CD4-positive, alpha-beta T cell (primary cell): ENCODE results near the gene GSK3A. TPM values are rescaled to one million over a fixed set of nuclear protein-coding genes. Genes with fewer than 3 reads are reported as not detected.
A peak's percentile ranks its signal among the peaks of the same experiment; 100 is the strongest.

Experiments used
- ATAC-seq: fragments of 200-7000 bp; cut with Tn5 transposase; one replicate; pipeline ENCODE4 v1.10.0; 2022; ENCODE audit warnings: mild to moderate bottlenecking; ENCODE audit not compliant: poor library complexity
- CTCF ChIA-PET: fragments of 350-600 bp; sonication (Branson Sonifier 250); formaldehyde crosslinking; loops from one replicate; lab custom pipeline; 2021; ENCODE audit warnings: antibody characterized with exemption, inconsistent platforms; lab: Charles Lee
- POLR2A ChIA-PET: fragments of 350-600 bp; sonication (Branson Sonifier 250); formaldehyde crosslinking; loops from one replicate; lab custom pipeline; 2021; ENCODE audit warnings: antibody characterized with exemption, inconsistent platforms; lab: Charles Lee
- DNase-seq, 14 experiments: peaks; one replicate each; pipeline ENCODE4 v3.0.0-alpha.2; 2013 to 2020; ENCODE audit warnings: mixed read lengths in 2 of 14
- H3K27ac ChIP-seq, 2 donors: one replicate each; pipeline versions ENCODE4 v1.5.1 to v1.7.0; 2013; ENCODE audit warnings: low read length in 2 of 2, low read depth in 1 of 2, mild to moderate bottlenecking in 1 of 2
- H3K27me3 ChIP-seq, 2 experiments: 1 replicate in 1 of 2; 2 replicates in 1 of 2; pipeline versions ENCODE4 v1.6.1 to v1.7.0; 2013; ENCODE audit warnings: low read length in 2 of 2, control low read depth in 1 of 2, mild to moderate bottlenecking in 1 of 2, moderate library complexity in 1 of 2; ENCODE audit not compliant: insufficient read depth in 2 of 2, control insufficient read depth in 1 of 2
- H3K36me3 ChIP-seq: one replicate; pipeline ENCODE4 v1.6.1; 2013; ENCODE audit warnings: low read length, control low read depth; ENCODE audit not compliant: insufficient read depth
- H3K4me1 ChIP-seq: one replicate; pipeline ENCODE4 v1.6.1; 2013; ENCODE audit warnings: low read length, control low read depth; ENCODE audit not compliant: insufficient read depth
- H3K4me3 ChIP-seq: one replicate; pipeline ENCODE4 v1.5.1; 2013; ENCODE audit warnings: mild to moderate bottlenecking, low read length, moderate library complexity
- H3K9me3 ChIP-seq, 2 experiments: 1 replicate in 1 of 2; 2 replicates in 1 of 2; pipeline versions ENCODE4 v1.6.1 to v1.7.0; 2013; ENCODE audit warnings: low read length in 2 of 2, mild to moderate bottlenecking in 2 of 2, control low read depth in 1 of 2, moderate library complexity in 1 of 2; ENCODE audit not compliant: control insufficient read depth in 1 of 2, insufficient read depth in 1 of 2
- H3K27ac Mint-ChIP-seq: one replicate; pipeline ENCODE4 v1.8.0; 2020; ENCODE audit warnings: mixed read lengths
- H3K27me3 Mint-ChIP-seq: one replicate; pipeline ENCODE4 v1.8.0; 2021; ENCODE audit warnings: mixed read lengths
- H3K36me3 Mint-ChIP-seq: one replicate; pipeline ENCODE4 v1.8.0; 2021; ENCODE audit warnings: low read depth, mixed read lengths
- H3K4me1 Mint-ChIP-seq: one replicate; pipeline ENCODE4 v1.8.0; 2021; ENCODE audit warnings: low read depth, mixed read lengths
- H3K4me3 Mint-ChIP-seq: one replicate; pipeline ENCODE4 v1.8.0; 2020; ENCODE audit warnings: mild to moderate bottlenecking, mixed read lengths
- H3K9me3 Mint-ChIP-seq: one replicate; pipeline ENCODE4 v1.8.0; 2020; ENCODE audit warnings: mixed read lengths
- intact Hi-C, 2 experiments: fragments of 100-400 bp; cut with DNase I in 1 of 2; cut with micrococcal nuclease in 1 of 2; formaldehyde crosslinking; loops; one replicate each; pipeline versions ENCODE4 v1.15.1 to v1.9.0; 2023 to 2025; cut with DNase I, micrococcal nuclease
- total RNA-seq, 174 experiments: library from RNA in 2 of 174; stranded (reverse) in 2 of 174; gene quantifications; one replicate each; pipeline ENCODE4 v1.2.3 and lab custom pipeline; 2021 to 2026
- TF ChIP-seq, protein P1 (sequence below): fragments of 200-600 bp; IDR thresholded peaks from one replicate; pipeline ENCODE4 v1.8.0; 2022; ENCODE audit warnings: antibody characterized with exemption, mild to moderate bottlenecking

The GSK3A gene
- total RNA-seq, 2 experiments from 2014 or later, result 13.6 to 13.9 TPM

DNA sequence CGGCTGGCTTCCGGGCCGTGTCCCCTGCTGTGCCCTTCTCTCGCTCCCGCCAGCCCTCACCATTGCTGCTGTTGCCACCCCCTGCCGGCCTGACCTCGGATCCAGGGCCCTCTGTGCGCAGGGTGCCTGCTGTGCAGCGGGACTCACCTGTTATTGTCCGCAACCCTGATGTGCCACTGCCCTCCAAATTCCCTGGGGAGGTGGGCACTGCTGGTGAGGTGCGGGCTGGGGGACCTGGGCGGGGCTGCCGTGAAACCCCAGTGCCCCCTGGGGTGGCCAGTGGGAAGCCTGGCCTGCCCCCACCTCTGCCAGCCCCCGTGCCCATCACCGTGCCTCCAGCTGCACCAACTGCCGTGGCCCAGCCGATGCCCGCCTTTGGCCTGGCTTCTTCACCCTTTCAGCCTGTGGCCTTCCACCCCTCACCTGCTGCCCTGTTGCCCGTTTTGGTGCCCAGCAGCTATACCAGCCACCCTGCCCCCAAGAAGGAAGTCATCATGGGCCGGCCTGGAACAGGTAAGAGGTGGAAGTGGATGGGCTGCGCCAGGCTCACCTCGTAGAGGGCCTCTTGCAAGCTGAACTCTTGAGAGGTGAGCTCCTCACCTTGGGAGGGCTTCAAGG is 31.8 kb upstream of the GSK3A start:
- DNase-seq (peak in 2 of 14 experiments; percentile 0 to 25), ATAC-seq (no peak)
- TF ChIP-seq, protein P1, sequence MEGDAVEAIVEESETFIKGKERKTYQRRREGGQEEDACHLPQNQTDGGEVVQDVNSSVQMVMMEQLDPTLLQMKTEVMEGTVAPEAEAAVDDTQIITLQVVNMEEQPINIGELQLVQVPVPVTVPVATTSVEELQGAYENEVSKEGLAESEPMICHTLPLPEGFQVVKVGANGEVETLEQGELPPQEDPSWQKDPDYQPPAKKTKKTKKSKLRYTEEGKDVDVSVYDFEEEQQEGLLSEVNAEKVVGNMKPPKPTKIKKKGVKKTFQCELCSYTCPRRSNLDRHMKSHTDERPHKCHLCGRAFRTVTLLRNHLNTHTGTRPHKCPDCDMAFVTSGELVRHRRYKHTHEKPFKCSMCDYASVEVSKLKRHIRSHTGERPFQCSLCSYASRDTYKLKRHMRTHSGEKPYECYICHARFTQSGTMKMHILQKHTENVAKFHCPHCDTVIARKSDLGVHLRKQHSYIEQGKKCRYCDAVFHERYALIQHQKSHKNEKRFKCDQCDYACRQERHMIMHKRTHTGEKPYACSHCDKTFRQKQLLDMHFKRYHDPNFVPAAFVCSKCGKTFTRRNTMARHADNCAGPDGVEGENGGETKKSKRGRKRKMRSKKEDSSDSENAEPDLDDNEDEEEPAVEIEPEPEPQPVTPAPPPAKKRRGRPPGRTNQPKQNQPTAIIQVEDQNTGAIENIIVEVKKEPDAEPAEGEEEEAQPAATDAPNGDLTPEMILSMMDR, result no peak
- peaks cover 51% of the 10 kb centered on the region for H3K4me1 Mint-ChIP-seq
- H3K27ac Mint-ChIP-seq, result peak overlapping the region; percentile 69
- no peak overlapping the region for H3K4me3 Mint-ChIP-seq
- no peaks in the 10 kb centered on the region for H3K27me3 ChIP-seq
- peaks cover 80% of the 10 kb centered on the region for H3K4me1 ChIP-seq
- peaks cover 35% of the 10 kb centered on the region for H3K36me3 ChIP-seq
- no peaks in the 10 kb centered on the region for H3K9me3 Mint-ChIP-seq
- H3K9me3 ChIP-seq, result no peaks in the 10 kb centered on the region
- intact Hi-C loops, result no loop called here
- CTCF ChIA-PET, result no interaction called here
- H3K27me3 Mint-ChIP-seq, result no peaks in the 10 kb centered on the region
- no peak overlapping the region for H3K4me3 ChIP-seq
- H3K27ac ChIP-seq, result no peak overlapping the region
- POLR2A ChIA-PET, result interaction anchor here (0.9 to 1.0 kb wide), 2 partner anchors 9 to 31 kb away, joined by 3 read pairs; partner anchors contain the start of gene GSK3A
- H3K36me3 Mint-ChIP-seq, result peaks cover 35% of the 10 kb centered on the region

DNA sequence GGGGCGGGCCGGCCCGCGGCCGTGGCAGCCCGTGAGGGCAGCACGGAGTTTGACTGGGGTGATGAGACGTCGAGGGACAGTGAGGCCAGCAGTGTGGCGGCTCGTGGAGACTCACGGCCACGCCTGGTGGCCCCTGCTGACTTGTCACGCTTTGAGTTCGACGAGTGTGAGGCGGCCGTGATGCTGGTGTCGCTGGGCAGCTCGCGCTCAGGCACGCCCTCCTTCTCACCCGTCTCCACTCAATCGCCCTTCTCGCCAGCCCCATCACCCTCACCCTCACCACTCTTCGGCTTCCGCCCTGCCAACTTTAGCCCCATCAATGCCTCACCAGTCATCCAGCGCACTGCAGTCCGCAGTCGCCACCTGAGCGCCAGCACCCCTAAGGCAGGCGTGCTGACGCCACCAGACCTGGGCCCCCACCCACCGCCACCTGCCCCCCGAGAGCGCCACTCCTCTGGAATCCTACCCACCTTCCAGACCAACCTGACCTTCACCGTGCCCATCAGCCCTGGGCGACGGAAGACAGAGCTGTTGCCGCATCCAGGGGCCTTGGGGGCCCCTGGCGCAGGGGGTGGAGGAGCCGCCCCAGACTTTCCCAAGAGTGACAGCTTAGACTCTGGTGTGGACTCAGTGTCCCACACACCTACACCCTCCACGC is 31.1 kb upstream of the GSK3A start:
- POLR2A ChIA-PET, result no interaction called here
- CTCF ChIA-PET, result no interaction called here
- H3K27me3 ChIP-seq, result no peaks in the 10 kb centered on the region
- no peak overlapping the region for H3K4me3 ChIP-seq
- Mint-ChIP-seq H3K9me3 (no peaks in the 10 kb centered on the region), H3K4me1 (peaks cover 47% of the 10 kb centered on the region), H3K4me3 (no peak overlapping the region), H3K36me3 (peaks cover 35% of the 10 kb centered on the region), H3K27me3 (no peaks in the 10 kb centered on the region), H3K27ac (no peak overlapping the region)
- intact Hi-C loops, result no loop called here
- TF ChIP-seq, protein P1, result no peak
- ATAC-seq, result no peak
- DNase-seq, result peak in 1 of 14 experiments; percentile 1
- peaks cover 35% of the 10 kb centered on the region for H3K36me3 ChIP-seq
- no peaks in the 10 kb centered on the region for H3K9me3 ChIP-seq
- H3K4me1 ChIP-seq, result peaks cover 73% of the 10 kb centered on the region
- H3K27ac ChIP-seq, result no peak overlapping the region

DNA sequence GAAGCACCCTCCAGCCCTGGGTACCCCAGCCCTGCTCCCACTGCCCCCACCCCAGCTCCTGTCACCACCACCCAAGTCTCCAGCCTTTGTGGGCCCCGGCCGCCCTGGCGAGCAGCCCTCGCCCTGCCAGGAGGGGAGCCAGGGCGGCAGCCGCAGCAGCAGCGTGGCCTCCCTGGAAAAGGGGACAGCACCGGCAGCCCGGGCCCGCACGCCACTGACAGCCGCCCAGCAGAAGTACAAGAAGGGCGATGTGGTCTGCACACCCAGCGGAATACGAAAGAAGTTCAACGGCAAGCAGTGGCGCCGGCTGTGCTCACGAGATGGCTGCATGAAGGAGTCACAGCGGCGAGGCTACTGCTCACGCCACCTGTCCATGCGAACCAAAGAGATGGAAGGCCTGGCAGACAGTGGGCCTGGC is 30.6 kb upstream of the GSK3A start:
- DNase-seq, result peak in 1 of 14 experiments; percentile 23
- peaks cover 43% of the 10 kb centered on the region for H3K4me1 Mint-ChIP-seq
- no peak for ATAC-seq
- TF ChIP-seq, protein P1, result no peak
- no peak overlapping the region for H3K27ac Mint-ChIP-seq
- Histone ChIP-seq H3K27ac (no peak overlapping the region), H3K4me3 (no peak overlapping the region), H3K36me3 (peaks cover 35% of the 10 kb centered on the region), H3K27me3 (no peaks in the 10 kb centered on the region), H3K4me1 (peaks cover 68% of the 10 kb centered on the region), H3K9me3 (no peaks in the 10 kb centered on the region)
- H3K36me3 Mint-ChIP-seq, result peaks cover 35% of the 10 kb centered on the region
- H3K27me3 Mint-ChIP-seq, result no peaks in the 10 kb centered on the region
- H3K4me3 Mint-ChIP-seq, result no peak overlapping the region
- ChIA-PET CTCF (no interaction called here), POLR2A (no interaction called here)
- intact Hi-C loops, result no loop called here
- no peaks in the 10 kb centered on the region for H3K9me3 Mint-ChIP-seq
